Measurements from ENCODE around the gene MPHOSPH10.
"Not testable (repeated sequence)": the region's sequence is repeated elsewhere in the genome, so short reads cannot be mapped to it uniquely, and the experiment has no call there.

The MPHOSPH10 gene

DNA sequence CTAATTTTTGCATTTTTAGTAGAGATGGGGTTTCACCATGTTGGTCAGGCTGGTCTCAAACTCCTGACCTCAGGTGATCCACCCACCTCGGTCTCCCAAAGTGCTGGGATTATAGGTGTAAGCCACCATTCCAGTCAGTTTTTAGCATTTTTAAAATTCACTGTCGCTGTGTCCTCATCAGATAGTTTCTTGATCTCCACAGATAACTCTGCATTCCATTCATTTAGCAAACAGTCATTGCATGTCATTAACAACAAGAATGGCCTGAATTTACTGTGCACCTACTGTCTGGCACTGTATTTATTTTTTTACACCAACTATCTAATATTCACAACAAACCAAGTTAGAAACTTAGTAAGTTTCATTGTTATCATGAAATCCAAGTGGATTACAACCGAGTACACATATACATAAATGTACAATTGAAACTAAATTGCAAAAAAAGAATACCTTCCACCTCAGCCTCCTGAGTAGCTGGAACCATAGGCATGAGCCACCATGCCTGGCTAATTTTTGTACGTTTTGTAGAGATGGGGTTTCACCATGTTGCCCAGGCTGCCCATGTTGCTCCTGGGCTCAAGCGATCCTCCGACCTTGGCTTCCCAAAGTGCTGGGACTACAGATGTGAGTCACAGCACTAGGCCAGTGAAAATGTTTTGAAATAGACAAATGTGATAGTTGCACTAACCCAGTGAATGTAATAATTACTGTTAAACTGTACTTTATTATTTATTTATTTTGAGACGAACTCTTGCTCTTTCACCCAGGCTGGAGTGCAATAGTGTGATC, 4.7 kb upstream of the MPHOSPH10 start:
- no peak for DNase-seq

DNA sequence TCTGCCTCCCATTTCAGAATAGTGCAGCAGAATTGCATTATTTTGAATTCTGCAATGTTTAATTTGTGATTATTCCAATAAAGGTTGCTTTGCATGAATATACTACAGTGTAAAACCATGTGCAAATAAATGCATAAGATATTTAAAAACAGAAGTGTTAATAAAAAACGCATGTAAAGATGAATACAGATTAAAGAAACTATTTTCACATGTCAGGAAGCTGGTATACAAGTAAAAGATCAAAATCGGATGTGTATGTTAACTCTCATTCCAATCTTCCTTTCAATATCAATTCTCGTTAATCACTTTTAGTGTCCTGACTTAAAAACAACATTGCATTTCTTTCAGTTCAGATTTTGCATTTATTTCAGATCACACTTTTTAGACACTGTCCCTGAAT, 3.5 kb upstream of the MPHOSPH10 start:
- no peak for DNase-seq

DNA sequence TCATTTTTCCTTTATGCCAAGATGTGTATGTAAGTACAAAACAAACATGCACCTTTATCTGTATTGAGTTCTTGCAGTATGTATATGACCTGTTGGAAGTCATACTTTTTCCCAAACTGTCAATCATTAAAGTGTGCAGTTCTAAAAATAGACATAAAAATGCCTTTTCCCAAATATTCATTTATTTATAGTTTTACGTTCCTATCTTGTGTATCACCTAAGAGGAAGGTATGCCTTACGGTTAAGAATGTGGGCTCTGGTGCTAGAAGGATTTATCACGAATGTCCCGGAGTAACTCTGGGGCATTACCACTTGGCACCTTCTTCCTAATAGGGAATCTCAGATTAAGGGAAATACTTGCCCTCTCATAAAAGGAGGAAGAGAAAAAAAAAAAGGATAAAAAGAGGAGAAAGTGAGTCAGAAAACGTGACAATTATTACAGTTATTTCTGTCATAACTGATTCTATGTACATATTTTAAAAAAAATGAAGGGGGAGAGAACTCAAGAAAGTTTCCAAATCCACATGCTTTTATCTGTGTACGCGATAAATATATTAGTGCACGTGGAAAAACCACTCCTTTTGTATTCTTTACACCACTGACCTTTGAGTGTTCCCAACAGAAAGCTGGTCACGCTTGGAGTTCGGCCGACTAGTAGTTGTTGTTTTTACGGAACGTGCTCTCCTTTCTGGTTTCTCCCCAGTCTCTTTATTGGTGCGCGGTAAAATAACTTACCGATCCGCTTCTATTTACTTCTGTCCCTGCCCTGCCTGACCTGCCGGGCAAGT, 1.1 kb upstream of the MPHOSPH10 start:
- DNase-seq: no peak

DNA sequence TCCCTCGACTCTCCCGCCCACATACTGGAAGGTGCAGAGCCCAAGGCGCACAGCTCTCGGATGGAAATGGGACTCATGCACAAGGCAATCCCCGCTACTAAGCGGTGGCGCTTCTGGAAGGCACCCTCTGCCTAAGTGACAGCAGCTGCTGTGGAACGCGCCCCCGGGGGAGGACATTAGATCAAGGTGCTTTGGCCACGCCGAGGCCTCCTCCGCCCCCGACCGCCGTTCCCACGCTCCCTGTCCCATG, 607 bp upstream of the MPHOSPH10 start:
- peak in 1 of 2 experiments; percentile 70 for DNase-seq

DNA sequence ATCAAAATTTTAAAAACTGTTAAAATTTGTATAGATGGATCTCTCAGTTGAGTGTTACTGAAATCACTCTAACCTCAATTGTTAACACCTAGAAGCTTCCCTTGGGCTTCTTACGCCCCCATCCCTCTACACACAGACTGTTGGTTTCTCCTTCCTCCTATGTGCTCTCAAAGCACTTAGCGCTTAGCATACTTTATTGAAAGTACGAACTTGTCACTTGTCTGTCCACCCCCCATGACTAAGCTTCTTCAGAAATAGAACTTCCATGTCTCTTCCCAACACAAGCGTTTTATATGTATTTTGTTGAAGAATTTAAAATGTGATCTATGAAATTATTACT, 441 bp downstream of the MPHOSPH10 start:
- DNase-seq: no peak

DNA sequence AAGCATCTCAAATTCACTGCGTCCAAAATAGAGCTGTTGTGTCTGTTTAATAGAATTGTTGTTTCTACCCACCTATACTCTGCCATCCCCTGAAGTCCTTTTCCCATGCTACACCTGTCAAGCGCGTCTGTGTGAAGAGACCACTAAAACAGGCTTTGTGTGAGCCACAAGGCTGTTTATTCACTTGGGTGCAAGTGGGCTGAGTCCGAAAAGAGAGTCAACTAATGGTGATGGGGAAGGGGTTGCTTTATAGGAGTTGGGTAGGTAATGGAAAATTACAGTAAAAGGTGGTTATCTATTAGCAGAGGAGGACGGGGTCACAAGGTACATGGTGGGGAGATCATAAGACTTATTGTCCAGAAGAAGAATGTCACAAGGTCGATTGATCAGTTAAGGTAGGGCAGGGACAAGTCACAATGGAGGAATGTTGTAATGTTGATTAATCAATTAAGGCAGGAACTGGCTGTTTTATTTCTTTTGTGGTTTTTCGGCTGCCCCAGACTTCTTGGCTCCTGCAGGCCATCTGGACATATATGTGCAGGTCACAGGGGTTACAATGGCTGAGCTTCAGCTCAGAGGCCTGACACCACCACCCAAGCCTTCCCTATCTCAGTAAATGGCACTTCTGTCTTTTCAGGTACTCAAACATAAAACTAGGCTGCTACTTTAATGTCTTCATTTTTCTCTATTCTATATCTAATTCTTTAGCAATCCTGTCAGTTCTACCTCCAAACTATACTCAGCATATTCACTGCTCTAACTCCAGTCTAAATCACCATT, 1.1 kb downstream of the MPHOSPH10 start:
- not testable (repeated sequence) for DNase-seq

DNA sequence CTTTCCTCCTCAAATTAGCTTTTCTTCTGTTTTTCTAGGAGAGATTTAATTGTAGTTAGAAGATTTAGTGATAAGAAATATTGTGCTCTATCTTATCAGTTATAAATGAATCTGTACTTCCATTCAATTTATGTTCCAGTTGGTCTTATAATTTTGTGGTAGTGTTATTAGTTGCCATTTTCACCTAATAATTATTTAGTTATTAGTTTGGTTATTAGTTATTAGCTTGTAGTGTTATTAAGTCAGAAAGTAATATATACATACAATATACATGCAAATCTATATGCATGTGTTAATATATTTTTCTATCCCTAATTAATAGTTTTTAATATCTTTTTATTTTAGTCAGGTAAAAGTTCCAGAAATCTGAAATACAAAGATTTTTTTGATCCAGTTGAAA, 3.2 kb downstream of the MPHOSPH10 start:
- no peak for DNase-seq

DNA sequence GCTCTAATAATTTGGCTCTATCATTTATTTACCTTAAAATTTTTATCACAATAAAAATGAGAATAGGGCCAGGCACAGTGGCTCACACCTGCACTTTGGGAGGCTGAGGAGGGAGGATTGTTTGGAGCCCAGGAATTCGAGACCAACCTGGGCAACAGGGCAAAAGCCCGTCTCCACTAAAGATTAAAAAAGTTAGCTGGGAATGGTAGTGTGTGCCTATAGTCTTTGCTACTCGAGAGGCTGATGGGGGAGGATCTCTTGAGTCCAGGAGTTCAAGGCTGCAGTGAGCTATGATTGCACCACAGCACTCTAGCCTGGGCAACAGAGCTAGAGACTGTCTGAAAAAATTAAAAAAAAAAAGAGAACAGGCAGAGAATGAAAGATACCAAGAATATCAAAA, 5.7 kb downstream of the MPHOSPH10 start:
- no peak for DNase-seq

DNA sequence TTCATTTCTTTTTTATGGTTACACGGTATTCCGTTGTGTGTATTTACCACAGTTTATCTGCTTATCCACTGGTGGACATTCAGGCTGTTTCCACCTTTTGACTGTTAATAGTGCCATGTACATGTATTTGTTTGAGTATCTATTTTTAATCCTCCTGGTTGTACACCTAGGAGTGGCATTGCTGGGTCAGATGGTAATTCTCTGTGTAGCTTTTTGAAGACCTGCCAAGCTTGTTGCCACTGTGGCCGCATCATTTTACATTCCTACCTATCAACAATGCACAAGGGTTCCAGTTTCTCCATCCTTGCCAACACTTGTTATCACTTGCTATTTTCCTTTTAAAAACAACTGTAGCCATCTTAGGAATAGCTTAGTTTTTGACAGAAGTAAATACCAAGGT, 13.3 kb downstream of the MPHOSPH10 start:
- no peak for DNase-seq

DNA sequence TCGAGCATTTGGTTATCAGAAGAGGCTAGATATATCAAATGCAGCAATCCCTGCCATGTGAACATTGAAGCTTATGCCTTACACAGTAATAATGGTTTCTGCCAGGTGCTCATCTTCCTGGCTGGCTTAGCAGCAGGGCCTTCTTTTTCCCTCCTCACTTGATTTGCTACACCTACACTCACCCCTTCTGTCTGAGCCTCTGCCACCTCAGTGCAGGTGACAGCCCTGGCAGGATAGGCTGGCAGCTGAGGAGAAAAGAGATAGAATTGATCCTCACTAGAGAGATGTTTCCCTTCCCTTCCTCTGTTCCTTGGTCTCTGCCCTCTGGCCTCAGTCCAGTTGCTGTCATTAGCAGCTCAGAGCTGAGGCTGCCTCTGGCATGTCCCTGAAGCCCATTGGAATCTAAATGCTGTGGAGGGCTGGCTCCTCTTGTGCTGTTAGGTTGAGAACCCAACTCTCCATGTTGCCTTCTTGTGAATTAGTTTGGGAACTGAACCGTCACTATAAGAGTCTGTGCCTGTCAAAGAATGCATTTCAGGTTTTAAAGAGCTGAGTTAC, 18.2 kb downstream of the MPHOSPH10 start:
- DNase-seq: no peak

DNA sequence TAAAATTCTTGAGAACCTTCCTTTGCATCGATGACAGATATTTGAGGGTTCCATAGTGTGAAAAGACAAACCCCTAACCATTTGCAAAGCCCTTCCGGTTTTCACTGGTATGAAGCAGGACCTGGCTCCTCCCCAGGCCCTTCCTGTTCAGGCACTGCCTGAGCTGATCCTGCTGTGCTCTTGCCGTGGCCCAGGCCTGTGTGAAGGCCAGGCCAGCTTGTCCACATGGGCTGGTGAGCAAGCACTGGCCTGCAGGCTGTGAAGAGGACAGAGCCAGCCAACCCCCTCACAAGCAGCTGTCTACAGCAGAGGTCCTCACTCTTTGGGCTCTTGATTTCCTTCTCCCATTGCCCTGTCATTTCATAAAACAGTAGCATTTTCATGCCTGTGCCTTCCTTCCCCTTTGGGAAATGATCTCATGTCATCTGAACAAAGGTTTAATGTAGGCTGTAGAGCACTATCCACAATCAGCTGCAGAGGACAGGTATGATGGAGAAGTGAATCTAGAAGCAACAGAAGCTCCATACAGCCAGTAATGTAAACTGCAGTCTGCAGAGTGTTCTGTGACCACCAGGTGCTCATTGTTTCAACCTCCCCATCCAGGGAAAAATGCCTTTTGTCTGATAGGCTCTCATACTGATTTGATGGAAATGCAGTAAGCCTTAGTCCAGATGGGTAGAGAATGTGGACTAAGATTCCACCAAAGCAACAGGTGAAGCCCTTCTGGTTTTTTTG, 19.8 kb downstream of the MPHOSPH10 start:
- DNase-seq: no peak

DNA sequence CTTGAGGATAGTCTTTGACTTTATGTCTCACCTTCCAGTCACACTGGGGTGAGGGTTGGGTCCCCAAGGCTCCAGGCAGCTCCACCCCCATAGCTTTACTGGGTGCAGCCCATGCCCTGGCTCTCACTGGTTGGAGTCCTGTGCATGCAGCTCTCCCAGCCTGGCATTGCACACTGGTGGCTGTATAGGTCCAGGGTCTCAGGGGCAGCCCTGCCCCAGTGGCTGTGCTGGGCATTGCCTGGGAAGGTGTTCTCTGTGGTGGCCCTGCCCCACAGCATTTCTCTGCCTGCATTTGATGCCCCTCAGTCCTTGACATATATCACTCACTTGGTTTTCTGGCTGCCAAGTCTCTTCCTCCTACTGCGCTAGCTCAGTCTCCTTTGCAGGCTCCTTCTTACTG, 21.2 kb downstream of the MPHOSPH10 start:
- no peak for DNase-seq

DNA sequence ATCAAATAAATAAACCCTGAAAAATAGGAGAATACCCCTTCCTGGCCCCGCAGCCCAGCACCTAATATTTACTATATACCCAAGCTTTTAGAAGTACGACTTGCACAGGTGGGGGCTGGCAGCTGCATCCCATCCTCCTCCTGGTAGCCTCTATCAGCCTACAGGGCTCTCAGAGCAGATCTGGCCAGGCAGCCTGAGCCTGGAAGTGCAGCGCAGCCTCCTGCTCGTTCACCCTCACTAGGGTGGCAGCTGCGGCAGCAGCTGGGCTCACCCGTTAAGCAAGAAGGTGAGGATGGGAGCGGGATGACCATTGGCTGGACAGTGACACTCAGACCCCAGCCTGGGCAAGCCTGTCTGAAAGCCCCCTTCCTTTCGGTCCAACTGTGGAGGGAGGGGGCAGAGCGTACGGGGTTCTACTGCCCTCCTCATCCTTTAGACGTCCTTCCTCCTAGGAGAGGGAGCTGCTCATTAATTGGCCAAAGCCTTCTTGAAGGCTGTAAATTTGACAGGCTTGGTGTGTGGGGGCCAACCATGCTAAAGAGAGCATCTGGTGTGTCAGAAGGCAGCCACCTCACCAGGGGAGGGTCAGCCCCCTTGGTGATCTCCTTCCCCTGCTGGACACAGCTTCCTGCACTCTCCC, 23.3 kb downstream of the MPHOSPH10 start:
- DNase-seq: peak; percentile 37 to 41

DNA sequence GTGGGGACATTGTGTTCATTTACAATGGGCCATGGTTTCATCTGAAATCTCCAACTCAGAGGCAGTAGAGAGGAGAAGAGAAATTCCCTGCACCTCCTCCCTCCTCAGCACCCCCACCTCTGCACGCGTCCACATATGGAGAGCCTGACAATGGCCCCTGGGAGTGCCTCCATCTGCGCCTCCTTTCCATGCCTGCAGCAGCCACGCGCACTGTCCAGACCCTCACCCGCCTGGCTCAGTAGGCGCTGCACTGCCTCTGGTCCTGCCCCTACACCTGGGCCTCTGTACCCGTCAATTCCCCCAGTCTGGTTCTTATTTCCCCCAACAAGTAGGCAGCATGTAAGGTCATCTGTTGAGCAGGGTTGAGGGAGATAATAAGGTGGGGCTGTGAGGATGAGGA, 23.8 kb downstream of the MPHOSPH10 start:
- no peak for DNase-seq

DNA sequence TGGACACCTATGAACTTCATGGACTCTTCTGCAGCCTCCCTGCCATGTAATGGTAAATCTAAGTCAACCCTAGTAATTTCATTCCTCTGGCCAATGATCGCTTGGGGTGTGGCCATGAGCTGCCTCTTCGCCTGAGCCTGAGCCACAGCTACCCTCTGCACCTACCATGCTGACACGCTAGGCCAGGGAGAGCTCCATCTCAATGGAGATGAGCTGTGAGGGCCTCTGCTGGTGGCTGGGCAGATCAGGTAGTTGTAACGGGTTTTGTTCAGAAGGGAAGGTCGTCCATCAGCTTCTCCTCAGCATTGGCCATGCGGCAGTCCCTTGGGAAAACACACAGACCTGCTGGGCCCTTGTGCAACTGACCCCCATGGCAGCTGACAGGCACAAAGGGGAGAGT, 24.4 kb downstream of the MPHOSPH10 start:
- DNase-seq: peak in 1 of 2 experiments; percentile 59

DNA sequence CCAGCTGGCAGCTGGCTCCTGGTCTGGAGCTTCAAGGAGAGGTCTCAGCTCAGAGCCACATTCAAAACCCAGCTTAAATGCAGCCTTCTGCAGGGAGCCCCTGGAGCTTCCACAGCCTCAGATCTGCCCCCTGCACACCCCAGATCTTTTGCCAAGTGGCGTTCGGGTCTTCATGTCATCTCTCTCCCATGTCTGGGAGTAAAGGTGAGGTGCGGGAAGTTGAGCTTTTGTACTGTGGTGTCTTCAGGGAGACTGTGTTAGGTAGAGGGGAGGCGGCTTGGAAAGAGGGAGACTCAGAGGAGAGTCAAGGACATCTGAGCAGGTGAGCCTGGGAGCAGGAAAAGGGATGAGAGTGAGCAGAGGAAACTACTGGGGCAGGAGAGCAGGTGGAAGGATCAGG, 25.4 kb downstream of the MPHOSPH10 start:
- no peak for DNase-seq

DNA sequence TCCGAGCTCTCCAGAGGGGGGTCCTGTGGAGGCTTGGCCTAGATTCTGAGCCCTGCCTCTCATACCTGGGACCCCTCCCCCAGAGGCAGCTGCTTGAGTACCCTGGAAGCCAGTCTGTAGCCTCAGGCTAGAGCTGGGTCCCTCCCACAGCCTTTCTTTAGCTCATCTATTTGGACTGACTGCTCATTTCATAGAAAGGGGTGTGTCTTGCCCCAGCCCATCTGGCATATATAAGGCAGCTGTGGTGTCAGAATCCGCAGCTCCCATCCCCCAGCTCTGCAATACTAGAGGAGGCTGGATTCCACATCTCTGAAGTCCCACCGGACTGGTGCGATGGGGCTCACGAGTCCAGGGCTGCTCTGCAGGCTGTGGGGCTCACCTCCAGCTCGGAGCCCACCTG, 26.1 kb downstream of the MPHOSPH10 start:
- DNase-seq: peak in 1 of 2 experiments; percentile 11

DNA sequence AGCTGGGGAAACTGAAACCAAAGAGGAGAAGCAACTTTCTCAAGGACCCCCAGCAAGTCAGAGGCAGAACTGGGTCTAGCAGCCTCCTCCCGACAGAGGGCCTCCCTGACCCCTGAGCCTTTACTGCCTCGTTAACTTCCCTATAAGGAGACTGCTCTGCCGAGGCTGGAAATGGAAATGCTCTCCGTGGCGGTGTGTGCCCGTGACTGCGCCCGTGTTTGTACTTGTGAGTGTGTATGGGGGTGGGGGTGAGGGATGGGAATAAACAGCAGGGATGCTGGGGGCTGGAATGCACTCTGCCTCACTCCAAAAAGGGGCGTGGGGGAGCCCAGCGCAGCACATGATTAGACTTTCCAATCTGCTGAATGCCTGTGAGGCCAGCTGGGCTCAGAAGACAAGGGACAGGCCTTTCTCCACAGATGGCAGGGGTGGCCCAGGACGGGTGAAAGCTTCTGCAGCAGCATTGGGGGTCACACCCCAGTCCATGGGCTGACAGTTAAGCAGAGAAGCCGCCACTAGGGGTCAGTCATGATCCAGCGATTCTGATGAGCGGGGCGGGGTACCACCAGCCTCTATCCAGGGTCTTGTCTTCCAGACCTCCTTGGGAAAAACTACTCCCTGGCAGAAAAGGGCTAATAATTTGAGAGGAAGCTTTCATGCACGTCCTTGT, 26.8 kb downstream of the MPHOSPH10 start:
- peak in 1 of 2 experiments; percentile 10 for DNase-seq

DNA sequence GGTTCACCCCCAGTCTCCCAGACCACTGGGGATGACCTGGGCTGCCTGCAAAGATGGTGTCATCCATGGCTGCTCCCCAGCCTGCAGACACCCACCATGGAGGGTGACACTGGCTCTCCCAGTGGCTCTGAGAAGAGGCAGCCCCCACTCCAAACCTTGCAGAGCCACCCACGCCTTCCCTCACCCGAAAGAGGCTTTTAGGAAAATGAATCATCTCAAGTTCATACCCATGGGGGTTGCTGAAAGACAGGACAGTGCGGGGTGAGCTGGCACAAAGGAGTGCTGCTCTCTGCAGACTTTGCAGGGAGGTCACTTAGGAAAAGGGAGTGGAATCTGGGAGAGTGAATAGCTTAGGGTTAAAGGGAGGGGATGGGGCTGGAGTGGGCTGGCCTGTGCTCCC, 36.4 kb downstream of the MPHOSPH10 start:
- DNase-seq: no peak

DNA sequence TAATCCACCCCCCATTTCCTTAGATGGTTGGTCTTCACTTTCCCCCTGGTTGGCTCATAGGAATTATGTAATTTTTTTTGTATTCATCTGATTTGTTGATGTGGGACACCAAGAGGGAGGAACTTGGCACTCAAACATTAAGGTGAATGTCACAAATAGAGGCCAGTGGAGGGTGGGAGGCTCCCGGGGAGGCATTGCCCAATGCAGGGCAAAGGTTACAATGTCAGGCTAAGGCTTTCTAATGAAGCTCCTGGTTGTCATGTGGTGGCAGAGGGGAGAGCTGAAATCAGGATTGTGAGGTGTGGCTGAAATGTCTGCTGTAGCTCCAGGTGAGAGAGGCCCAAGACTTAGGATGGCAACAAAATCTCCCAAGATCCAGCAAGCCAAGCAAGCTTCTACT, 42.7 kb downstream of the MPHOSPH10 start:
- DNase-seq: no peak

DNA sequence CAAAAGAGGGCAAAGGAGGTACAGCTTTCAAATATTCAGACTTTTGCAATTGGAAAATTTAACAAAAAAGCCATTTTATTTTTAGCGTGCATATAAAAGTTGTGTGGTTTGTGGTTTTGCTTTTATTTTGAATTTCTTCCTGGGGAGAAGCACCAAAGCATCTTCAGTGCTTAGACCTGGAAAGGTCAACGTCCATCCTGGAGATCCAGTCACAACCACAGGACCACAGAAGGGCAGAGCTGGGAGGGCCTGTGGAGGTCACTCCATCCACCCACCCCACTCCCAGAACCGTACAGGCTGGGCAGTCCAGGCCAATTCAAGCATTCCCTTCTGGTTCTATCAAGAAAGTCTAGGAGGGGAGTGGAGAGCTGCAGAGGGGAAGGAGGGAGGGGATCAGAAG, 43.8 kb downstream of the MPHOSPH10 start:
- no peak for DNase-seq

DNA sequence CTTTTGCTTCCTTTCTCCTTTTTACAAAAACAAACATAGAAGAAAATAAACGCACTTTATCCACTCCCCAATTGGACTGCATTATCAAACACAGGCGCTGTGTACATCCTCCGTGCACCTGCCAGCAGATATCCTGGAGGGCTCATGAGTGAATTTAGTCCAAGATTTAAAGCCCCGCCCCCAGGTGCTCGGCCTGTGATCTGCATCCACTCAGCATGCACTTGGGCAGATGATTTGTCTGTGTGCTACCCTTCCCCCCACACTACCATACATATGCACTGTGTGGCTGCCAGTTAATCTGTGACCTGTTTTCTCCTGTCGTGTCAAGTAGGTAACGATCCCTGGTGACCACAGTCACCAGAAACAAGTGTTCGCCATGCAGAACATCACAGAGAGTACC, 48.4 kb downstream of the MPHOSPH10 start:
- not testable (repeated sequence) for DNase-seq

All from SHP77 (cell line).